Keratinocyte (primary cell): Measurements from ENCODE around the gene MMP24. TPM values are rescaled to one million over a fixed set of nuclear protein-coding genes. Genes with fewer than 3 reads are reported as not detected.
"Not testable (repeated sequence)": the region's sequence is repeated elsewhere in the genome, so short reads cannot be mapped to it uniquely, and the experiment has no call there.

Experiments
- DNase-seq: peaks from one replicate; pipeline ENCODE4 v3.0.0-alpha.2; 2011; ENCODE audit warnings: low read depth, missing footprints, low spot score
- FAIRE-seq: peaks from 2 replicates; lab custom pipeline; 2011; peaks lifted over from hg19 to GRCh38; lab: Jason Lieb, UNC
- H2AFZ ChIP-seq: 2 replicates; pipeline ENCODE4 v1.6.0; 2012; ENCODE audit warnings: low read length, control low read depth, inconsistent platforms; ENCODE audit not compliant: control insufficient read depth
- H3K27ac ChIP-seq: 2 replicates; pipeline ENCODE4 v1.5.1; 2011; ENCODE audit warnings: low read length; ENCODE audit not compliant: control insufficient read depth, insufficient read depth
- H3K27me3 ChIP-seq: 3 replicates; pipeline ENCODE4 v1.6.0; 2011; ENCODE audit warnings: low read length; ENCODE audit not compliant: control insufficient read depth, insufficient read depth; ENCODE audit errors: extremely low read depth
- H3K36me3 ChIP-seq, 2 experiments: 2 replicates in 1 of 2; 3 replicates in 1 of 2; pipeline ENCODE4 v1.5.1; 2011; ENCODE audit warnings: low read length in 2 of 2, mild to moderate bottlenecking in 1 of 2; ENCODE audit not compliant: control insufficient read depth in 2 of 2, insufficient read depth in 2 of 2; ENCODE audit errors: extremely low read depth in 1 of 2
- H3K4me1 ChIP-seq: 3 replicates; pipeline ENCODE4 v1.5.1; 2011; ENCODE audit warnings: low read length; ENCODE audit not compliant: control insufficient read depth, insufficient read depth; ENCODE audit errors: extremely low read depth
- H3K4me2 ChIP-seq: 3 replicates; pipeline ENCODE4 v1.6.0; 2011; ENCODE audit warnings: low read depth, low read length; ENCODE audit not compliant: control insufficient read depth, insufficient read depth; ENCODE audit errors: extremely low read depth
- H3K4me3 ChIP-seq, 3 experiments: fragments of 200-600 bp in 1 of 3; sonication (generic) in 1 of 3; 2 replicates in 2 of 3; 3 replicates in 1 of 3; pipeline ENCODE4 v1.5.1; 2011 to 2016; ENCODE audit warnings: low read length in 3 of 3, mild to moderate bottlenecking in 3 of 3, control low read depth in 2 of 3, inconsistent platforms in 1 of 3, low read depth in 1 of 3, mixed read lengths in 1 of 3, mixed run types in 1 of 3, moderate library complexity in 1 of 3; ENCODE audit not compliant: control insufficient read depth in 2 of 3, insufficient read depth in 2 of 3; ENCODE audit errors: extremely low read depth in 1 of 3
- H3K79me2 ChIP-seq: 2 replicates; pipeline ENCODE4 v1.6.0; 2012; ENCODE audit warnings: low read length; ENCODE audit not compliant: control insufficient read depth, insufficient read depth
- H3K9ac ChIP-seq: 3 replicates; pipeline ENCODE4 v1.6.0; 2011; ENCODE audit warnings: low read length; ENCODE audit not compliant: control insufficient read depth, insufficient read depth; ENCODE audit errors: extremely low read depth
- H3K9me1 ChIP-seq: 3 replicates; pipeline ENCODE4 v1.6.0; 2011; ENCODE audit warnings: low read length; ENCODE audit not compliant: control insufficient read depth, insufficient read depth; ENCODE audit errors: extremely low read depth
- H3K9me3 ChIP-seq: 2 replicates; pipeline ENCODE4 v1.5.1; 2012; ENCODE audit warnings: low read depth, low read length; ENCODE audit not compliant: control insufficient read depth
- H4K20me1 ChIP-seq: 3 replicates; pipeline ENCODE4 v1.6.0; 2011; ENCODE audit warnings: low read length; ENCODE audit not compliant: control insufficient read depth, insufficient read depth; ENCODE audit errors: extremely low read depth
- EZH2 ChIP-seq: IDR thresholded peaks from one replicate; pipeline ENCODE4 v1.6.1; 2012; ENCODE audit warnings: inconsistent platforms, mild to moderate bottlenecking, low read length, moderate library complexity
- dilution Hi-C: fragments of 300-500 bp; cut with MboI; formaldehyde crosslinking; loops from one replicate; pipeline ENCODE4 v1.7.0; 2020; ENCODE audit warnings: low sequenced_read_pairs; ENCODE audit not compliant: extremely low pct_ligation_motif_present
- polyA plus RNA-seq, 5 experiments: library from polyadenylated mRNA; depleted of rRNA in 3 of 5; stranded (reverse) in 3 of 5; stranded (forward) in 1 of 5; unstranded in 1 of 5; fragments of >200 nt; gene quantifications; 1 replicate in 1 of 5; 2 replicates in 3 of 5; 3 replicates in 1 of 5; pipeline versions ENCODE4 v1.2.1 to v1.2.3, GENCODE V29; 2011 to 2012; ENCODE audit warnings: missing spikeins in 2 of 5, low read depth in 1 of 5, low replicate concordance in 1 of 5
- TF ChIP-seq, protein P1 (sequence below), 3 experiments: IDR thresholded peaks in 1 of 3; conservative IDR thresholded peaks in 1 of 3; optimal IDR thresholded peaks in 1 of 3; 2 replicates in 2 of 3; 3 replicates in 1 of 3; pipeline versions ENCODE3 to v1.5.1; 2011; ENCODE audit warnings: low read length in 3 of 3, mild to moderate bottlenecking in 3 of 3, moderate library complexity in 2 of 3, control low read depth in 1 of 3, inconsistent platforms in 1 of 3; ENCODE audit not compliant: insufficient read depth in 2 of 3; ENCODE audit errors: extremely low read depth in 1 of 3

MMP24 gene
- polyA plus RNA-seq, 1 donor (not counting 4 experiments of a cell fraction or from before 2014, with no cell fraction given) = not detected

DNA sequence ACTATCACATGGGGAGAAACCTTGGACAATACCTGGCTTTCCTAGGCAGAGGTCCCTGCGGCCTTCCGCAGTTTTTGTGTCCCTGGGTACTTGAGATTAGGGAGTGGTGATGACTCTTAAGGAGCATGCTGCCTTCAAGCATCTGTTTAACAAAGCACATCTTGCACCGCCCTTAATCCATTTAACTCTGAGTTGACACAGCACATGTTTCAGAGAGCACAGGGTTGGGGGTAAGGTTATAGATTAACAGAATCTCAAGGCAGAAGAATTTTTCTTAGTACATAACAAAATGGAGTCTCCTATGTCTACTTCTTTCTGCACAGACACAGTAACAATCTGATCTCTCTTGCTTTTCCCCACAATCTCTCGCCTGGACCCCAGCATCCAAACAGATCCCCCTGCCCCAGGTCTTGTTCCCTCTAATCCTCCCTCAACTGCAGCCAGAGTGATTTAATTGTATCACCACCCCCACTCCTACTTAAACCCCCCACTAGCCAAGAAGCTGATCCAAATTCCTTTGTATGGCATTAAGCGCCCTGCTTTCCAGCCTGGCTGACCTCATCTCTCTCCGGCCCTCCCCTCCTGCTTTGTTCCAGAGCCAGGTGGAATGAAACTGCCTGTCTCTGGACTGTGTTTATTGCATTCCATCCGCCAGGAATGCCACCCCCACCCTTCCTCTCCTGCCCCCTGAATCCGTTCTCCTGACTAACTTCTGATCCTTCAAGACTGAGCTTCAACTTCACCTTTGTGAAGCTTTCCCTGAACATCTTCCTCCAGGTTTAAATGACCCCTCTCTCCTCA lies 36.4 kb downstream of the MMP24 start:
- not testable (repeated sequence) for H3K4me2 ChIP-seq, H3K9me1 ChIP-seq, H2AFZ ChIP-seq, H3K9me3 ChIP-seq, H3K4me1 ChIP-seq, H3K27ac ChIP-seq, H3K79me2 ChIP-seq, H3K4me3 ChIP-seq, H3K27me3 ChIP-seq, H4K20me1 ChIP-seq, H3K9ac ChIP-seq, FAIRE-seq, DNase-seq
- dilution Hi-C loops = loop anchor here (5.0 kb wide), 1 partner anchor 71 kb away; no protein-coding TSS in a partner anchor
- peaks cover 0 to 10% of the 10 kb centered on the region in 2 experiments for H3K36me3 ChIP-seq

DNA sequence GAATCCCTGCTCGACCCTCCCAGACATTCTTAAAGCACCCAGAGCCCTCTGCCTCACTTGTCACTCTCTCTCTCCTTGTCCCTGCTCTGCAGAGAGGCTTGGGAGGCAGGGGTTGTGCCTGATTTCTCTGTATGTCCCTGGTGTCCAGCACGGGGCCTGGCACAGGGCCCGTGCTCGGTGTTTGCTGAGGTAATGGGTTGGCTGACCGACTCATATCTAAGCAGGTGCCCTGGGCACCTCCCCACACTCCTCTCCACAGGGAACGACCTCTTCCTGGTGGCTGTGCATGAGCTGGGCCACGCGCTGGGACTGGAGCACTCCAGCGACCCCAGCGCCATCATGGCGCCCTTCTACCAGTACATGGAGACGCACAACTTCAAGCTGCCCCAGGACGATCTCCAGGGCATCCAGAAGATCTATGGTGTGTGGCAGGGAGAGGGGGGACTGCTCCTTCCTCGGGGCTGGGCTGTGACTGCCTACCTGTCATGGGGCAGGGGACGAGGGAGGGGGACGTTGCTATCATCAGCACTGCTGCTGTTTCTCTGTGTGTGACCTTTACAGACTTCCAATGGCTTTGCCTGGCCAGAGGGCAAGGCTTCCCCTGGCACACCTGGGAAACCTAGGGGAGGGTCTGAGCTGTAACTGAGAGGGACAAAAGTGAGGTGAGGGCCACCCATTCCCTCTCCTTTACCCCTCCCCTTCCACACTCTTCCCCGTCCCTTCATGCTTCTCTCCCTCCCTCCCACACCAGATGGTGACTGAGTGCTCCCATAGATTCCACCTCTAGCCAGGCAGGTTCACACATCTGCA lies 37.2 kb downstream of the MMP24 start:
- Histone ChIP-seq H3K9me1 (no peaks in the 10 kb centered on the region), H3K4me3 (no peak overlapping the region), H3K36me3 (peaks cover 0 to 12% of the 10 kb centered on the region in 2 experiments), H3K4me1 (no peaks in the 10 kb centered on the region), H4K20me1 (no peaks in the 10 kb centered on the region), H3K27me3 (no peaks in the 10 kb centered on the region), H3K9me3 (no peaks in the 10 kb centered on the region), H3K9ac (no peak overlapping the region), H3K79me2 (no peaks in the 10 kb centered on the region), H3K27ac (no peak overlapping the region), H3K4me2 (no peak overlapping the region), H2AFZ (no peak overlapping the region)
- TF ChIP-seq EZH2 = no peak
- TF ChIP-seq, protein P1, sequence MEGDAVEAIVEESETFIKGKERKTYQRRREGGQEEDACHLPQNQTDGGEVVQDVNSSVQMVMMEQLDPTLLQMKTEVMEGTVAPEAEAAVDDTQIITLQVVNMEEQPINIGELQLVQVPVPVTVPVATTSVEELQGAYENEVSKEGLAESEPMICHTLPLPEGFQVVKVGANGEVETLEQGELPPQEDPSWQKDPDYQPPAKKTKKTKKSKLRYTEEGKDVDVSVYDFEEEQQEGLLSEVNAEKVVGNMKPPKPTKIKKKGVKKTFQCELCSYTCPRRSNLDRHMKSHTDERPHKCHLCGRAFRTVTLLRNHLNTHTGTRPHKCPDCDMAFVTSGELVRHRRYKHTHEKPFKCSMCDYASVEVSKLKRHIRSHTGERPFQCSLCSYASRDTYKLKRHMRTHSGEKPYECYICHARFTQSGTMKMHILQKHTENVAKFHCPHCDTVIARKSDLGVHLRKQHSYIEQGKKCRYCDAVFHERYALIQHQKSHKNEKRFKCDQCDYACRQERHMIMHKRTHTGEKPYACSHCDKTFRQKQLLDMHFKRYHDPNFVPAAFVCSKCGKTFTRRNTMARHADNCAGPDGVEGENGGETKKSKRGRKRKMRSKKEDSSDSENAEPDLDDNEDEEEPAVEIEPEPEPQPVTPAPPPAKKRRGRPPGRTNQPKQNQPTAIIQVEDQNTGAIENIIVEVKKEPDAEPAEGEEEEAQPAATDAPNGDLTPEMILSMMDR (optimal IDR thresholded peaks at IDR 0.05 in 1 of 3, IDR thresholded peaks at IDR 0.05 in 1 of 3, conservative IDR thresholded peaks at IDR 0.05 in 1 of 3; ENCODE audit: extremely low read depth in 1 of 3, insufficient read depth in 2 of 3, low read length in 3 of 3) = no peak
- dilution Hi-C loops = loop anchor here (5.0 kb wide), 1 partner anchor 71 kb away; no protein-coding TSS in a partner anchor
- DNase-seq (no peak), FAIRE-seq (no peak)
